Fibroblast of lung (primary cell): Measurements from ENCODE around the gene GOLGA6L2. TPM values are rescaled to one million over a fixed set of nuclear protein-coding genes. Genes with fewer than 3 reads are reported as not detected.
"Not testable (repeated sequence)": the region's sequence is repeated elsewhere in the genome, so short reads cannot be mapped to it uniquely, and the experiment has no call there.

ENCODE experiments used
- DNase-seq, 2 donors: peaks; one replicate each; pipeline versions ENCODE4 v3.0.0 to v3.0.0-alpha.2; 2010; ENCODE audit warnings: low read depth in 2 of 2
- H2AFZ ChIP-seq: 2 replicates; pipeline ENCODE4 v1.5.1; 2012; ENCODE audit warnings: low read length, control low read depth, inconsistent platforms
- H3K27ac ChIP-seq: 2 replicates; pipeline ENCODE4 v1.5.1; 2011; ENCODE audit warnings: low read length, control low read depth; ENCODE audit not compliant: insufficient read depth
- H3K27me3 ChIP-seq: 2 replicates; pipeline ENCODE4 v1.5.1; 2011; ENCODE audit warnings: mild to moderate bottlenecking, low read length; ENCODE audit not compliant: control insufficient read depth, insufficient read depth
- H3K36me3 ChIP-seq: 2 replicates; pipeline ENCODE4 v1.5.1; 2011; ENCODE audit warnings: low read length; ENCODE audit not compliant: control insufficient read depth, insufficient read depth
- H3K4me1 ChIP-seq: 2 replicates; pipeline ENCODE4 v1.5.1; 2011; ENCODE audit warnings: low read length; ENCODE audit not compliant: control insufficient read depth, insufficient read depth; ENCODE audit errors: extremely low read depth
- H3K4me2 ChIP-seq: 2 replicates; pipeline ENCODE4 v1.5.1; 2011; ENCODE audit warnings: low read length, control low read depth; ENCODE audit not compliant: insufficient read depth; ENCODE audit errors: extremely low read depth
- H3K4me3 ChIP-seq, 4 experiments: fragments of 200-600 bp in 1 of 4; sonication (generic) in 1 of 4; replicated peaks in 1 of 4; 2 replicates each; pipeline ENCODE4 v1.5.1; 2011 to 2016; ENCODE audit warnings: low read length in 4 of 4, low read depth in 3 of 4, mild to moderate bottlenecking in 3 of 4, control low read depth in 2 of 4, inconsistent platforms in 1 of 4, mixed read lengths in 1 of 4; ENCODE audit not compliant: insufficient read depth in 1 of 4; ENCODE audit errors: control extremely low read depth in 1 of 4
- H3K79me2 ChIP-seq: 2 replicates; pipeline ENCODE4 v1.5.1; 2012; ENCODE audit warnings: mild to moderate bottlenecking, low read length, inconsistent platforms; ENCODE audit not compliant: control insufficient read depth, insufficient read depth
- H3K9ac ChIP-seq: 2 replicates; pipeline ENCODE4 v1.5.1; 2011; ENCODE audit warnings: mild to moderate bottlenecking, low read length, control low read depth; ENCODE audit not compliant: insufficient read depth
- H3K9me3 ChIP-seq: 2 replicates; pipeline ENCODE4 v1.5.1; 2012; ENCODE audit warnings: low read depth, low read length; ENCODE audit not compliant: control insufficient read depth, insufficient read depth
- H4K20me1 ChIP-seq: 2 replicates; pipeline ENCODE4 v1.5.1; 2011; ENCODE audit warnings: low read length; ENCODE audit not compliant: control insufficient read depth, insufficient read depth; ENCODE audit errors: extremely low read depth
- CTCF ChIP-seq, 2 donors: IDR thresholded peaks in 1 of 2; conservative IDR thresholded peaks in 1 of 2; 1 replicate in 1 of 2; 2 replicates in 1 of 2; pipeline ENCODE4 v1.5.1; 2011 to 2012; ENCODE audit warnings: low read length in 2 of 2, control low read depth in 1 of 2, inconsistent platforms in 1 of 2, low read depth in 1 of 2, mild to moderate bottlenecking in 1 of 2
- EZH2 ChIP-seq: IDR thresholded peaks from 2 replicates; pipeline ENCODE4 v1.5.1; 2012; ENCODE audit warnings: low read length, control low read depth, mild to moderate bottlenecking; ENCODE audit errors: missing control alignments
- polyA plus RNA-seq, 2 donors: library from polyadenylated mRNA; depleted of rRNA in 1 of 2; stranded (reverse) in 1 of 2; unstranded in 1 of 2; fragments of >200 nt; gene quantifications; 2 replicates each; pipeline ENCODE4 v1.2.1, GENCODE V29; 2011 to 2012; ENCODE audit warnings: missing spikeins in 1 of 2
- total RNA-seq: library from RNA; depleted of rRNA; stranded (reverse); fragments of >200 nt; gene quantifications from 2 replicates; pipeline ENCODE4 v1.2.1, GENCODE V29; 2014

Gene GOLGA6L2
- total and polyA plus RNA-seq, 2 donors (not counting 1 experiment from before 2014, with no cell fraction given) = not detected

GRCh38 chr15:23436421-23436820 lies 10.6 kb downstream of the GOLGA6L2 start:
- no peak for TF ChIP-seq CTCF (conservative IDR thresholded peaks at IDR 0.05 in 1 of 2, IDR thresholded peaks at IDR 0.05 in 1 of 2; ENCODE audit: low read depth in 1 of 2, low read length in 2 of 2)
- no peak for TF ChIP-seq EZH2
- Histone ChIP-seq H3K4me3 (no peak overlapping the region), H3K4me2 (no peak overlapping the region), H2AFZ (no peak overlapping the region), H3K27ac (no peak overlapping the region), H3K9me3 (no peaks in the 10 kb centered on the region), H3K4me1 (no peaks in the 10 kb centered on the region), H3K79me2 (no peaks in the 10 kb centered on the region), H3K27me3 (no peaks in the 10 kb centered on the region), H3K9ac (no peak overlapping the region), H4K20me1 (no peaks in the 10 kb centered on the region), H3K36me3 (no peaks in the 10 kb centered on the region)
- DNase-seq = no peak

- H3K27ac ChIP-seq, H3K79me2 ChIP-seq, H3K27me3 ChIP-seq, H2AFZ ChIP-seq, H3K4me1 ChIP-seq, H3K9me3 ChIP-seq, H3K4me3 ChIP-seq, H3K9ac ChIP-seq, H3K36me3 ChIP-seq, H3K4me2 ChIP-seq, DNase-seq, H4K20me1 ChIP-seq: not testable (repeated sequence)
Observed at GRCh38 chr15:23434699-23435098, 12.3 kb downstream of the GOLGA6L2 start.

- not testable (repeated sequence) for H3K4me2 ChIP-seq, H3K9me3 ChIP-seq, H4K20me1 ChIP-seq, H3K4me1 ChIP-seq, H3K27ac ChIP-seq, H2AFZ ChIP-seq, DNase-seq, H3K36me3 ChIP-seq, H3K27me3 ChIP-seq, H3K79me2 ChIP-seq, H3K9ac ChIP-seq, H3K4me3 ChIP-seq
Observed at GRCh38 chr15:23425327-23425726, 21.7 kb downstream of the GOLGA6L2 start.

GRCh38 chr15:23424111-23424904 lies 22.7 kb downstream of the GOLGA6L2 start:
- TF ChIP-seq EZH2 (no peak), CTCF (conservative IDR thresholded peaks at IDR 0.05 in 1 of 2, IDR thresholded peaks at IDR 0.05 in 1 of 2; ENCODE audit: low read depth in 1 of 2, low read length in 2 of 2) (no peak)
- H2AFZ ChIP-seq = no peak overlapping the region
- no peaks in the 10 kb centered on the region for H3K79me2 ChIP-seq
- no peaks in the 10 kb centered on the region for H3K36me3 ChIP-seq
- H3K4me3 ChIP-seq = no peak overlapping the region
- no peak overlapping the region for H3K9ac ChIP-seq
- no peaks in the 10 kb centered on the region for H3K9me3 ChIP-seq
- H3K4me1 ChIP-seq = no peaks in the 10 kb centered on the region
- no peaks in the 10 kb centered on the region for H3K27me3 ChIP-seq
- no peak for DNase-seq
- no peaks in the 10 kb centered on the region for H4K20me1 ChIP-seq
- no peak overlapping the region for H3K4me2 ChIP-seq
- no peak overlapping the region for H3K27ac ChIP-seq
